ENCODE results near the gene ZNF232.

The ZNF232 gene

DNA sequence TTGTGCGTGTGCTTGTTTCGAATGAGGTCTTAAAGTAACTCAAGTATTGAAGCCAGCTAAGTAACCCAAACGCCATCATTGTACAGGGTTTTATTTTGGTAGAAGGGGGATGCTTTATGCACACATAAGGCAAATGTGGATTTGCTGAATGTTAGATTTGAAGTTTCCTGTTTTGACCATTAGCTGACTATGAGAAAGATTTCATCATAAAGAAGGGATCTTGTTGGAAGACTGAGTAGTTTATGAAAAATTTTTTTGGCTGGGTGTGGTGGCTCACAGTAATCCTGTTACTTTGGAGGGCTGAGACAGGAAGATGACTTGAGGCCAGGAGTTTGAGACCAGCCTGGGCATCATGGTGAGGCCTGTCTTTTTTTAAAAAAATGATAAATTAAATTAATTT is 43.4 kb downstream of the ZNF232 start:
- ChIA-PET CTCF (interaction anchor here (0.6 to 10.3 kb wide), 9 partner anchors 11 to 358 kb away, joined by 3 to 93 read pairs (median 4); partner anchors contain the start of genes ARRB2 and CHRNE), POLR2A (no interaction called here)
- no peak overlapping the region for H3K4me3 ChIP-seq (ENCODE audit: low read depth, low read length)
- TF ChIP-seq, protein P1, sequence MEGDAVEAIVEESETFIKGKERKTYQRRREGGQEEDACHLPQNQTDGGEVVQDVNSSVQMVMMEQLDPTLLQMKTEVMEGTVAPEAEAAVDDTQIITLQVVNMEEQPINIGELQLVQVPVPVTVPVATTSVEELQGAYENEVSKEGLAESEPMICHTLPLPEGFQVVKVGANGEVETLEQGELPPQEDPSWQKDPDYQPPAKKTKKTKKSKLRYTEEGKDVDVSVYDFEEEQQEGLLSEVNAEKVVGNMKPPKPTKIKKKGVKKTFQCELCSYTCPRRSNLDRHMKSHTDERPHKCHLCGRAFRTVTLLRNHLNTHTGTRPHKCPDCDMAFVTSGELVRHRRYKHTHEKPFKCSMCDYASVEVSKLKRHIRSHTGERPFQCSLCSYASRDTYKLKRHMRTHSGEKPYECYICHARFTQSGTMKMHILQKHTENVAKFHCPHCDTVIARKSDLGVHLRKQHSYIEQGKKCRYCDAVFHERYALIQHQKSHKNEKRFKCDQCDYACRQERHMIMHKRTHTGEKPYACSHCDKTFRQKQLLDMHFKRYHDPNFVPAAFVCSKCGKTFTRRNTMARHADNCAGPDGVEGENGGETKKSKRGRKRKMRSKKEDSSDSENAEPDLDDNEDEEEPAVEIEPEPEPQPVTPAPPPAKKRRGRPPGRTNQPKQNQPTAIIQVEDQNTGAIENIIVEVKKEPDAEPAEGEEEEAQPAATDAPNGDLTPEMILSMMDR (IDR thresholded peaks at IDR 0.05; ENCODE audit: insufficient read depth, low read length, missing control alignments) = no peak
- no peak for DNase-seq (ENCODE audit: low read depth, low spot score)

DNA sequence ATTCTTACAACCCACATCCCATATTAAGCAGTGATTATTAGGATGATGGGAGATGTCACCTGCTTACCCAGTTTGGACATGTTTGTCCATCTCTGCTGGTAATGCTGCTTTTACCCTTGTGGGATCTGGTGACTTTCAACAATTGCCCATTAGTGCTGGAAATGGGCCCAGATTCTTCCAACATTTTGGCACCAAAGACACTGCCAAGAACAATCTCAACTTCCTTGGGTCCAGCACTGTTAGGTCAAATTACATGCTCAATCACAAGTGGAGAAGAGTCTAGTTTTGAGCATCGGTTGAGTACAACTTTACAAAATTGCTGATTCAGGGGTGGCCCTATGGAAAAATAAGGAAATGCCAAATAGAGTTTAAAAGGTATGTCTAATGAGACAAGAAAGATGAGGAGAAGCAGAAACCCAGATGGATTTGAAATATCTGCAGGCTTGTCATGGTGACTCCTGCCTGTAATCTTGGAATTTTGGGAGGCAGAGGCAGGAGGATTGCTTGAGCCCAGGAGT is 46.4 kb downstream of the ZNF232 start:
- ChIA-PET POLR2A (no interaction called here), CTCF (interaction anchor here (1.1 to 10.3 kb wide), 3 partner anchors 85 to 155 kb away, joined by 3 to 93 read pairs (median 77); no protein-coding TSS in a partner anchor)
- DNase-seq (ENCODE audit: low read depth, low spot score) = no peak
- TF ChIP-seq, protein P1 (IDR thresholded peaks at IDR 0.05; ENCODE audit: insufficient read depth, low read length, missing control alignments) = no peak
- H3K4me3 ChIP-seq (ENCODE audit: low read depth, low read length) = no peak overlapping the region

All from AG04449 (cell line).